H1 (cell line): Measurements from ENCODE around the gene HLA-DPA1. TPM values are rescaled to one million over a fixed set of nuclear protein-coding genes. Genes with fewer than 3 reads are reported as not detected.

Experiments
- CTCF ChIA-PET: fragments of 300-600 bp; sonication (Branson Sonifier 250); formaldehyde crosslinking; loops from one replicate; lab custom pipeline; 2021; ENCODE audit not compliant: partially characterized antibody; lab: Charles Lee
- POLR2A ChIA-PET: fragments of 300-600 bp; sonication (Branson Sonifier 250); formaldehyde crosslinking; loops from one replicate; lab custom pipeline; 2021; ENCODE audit warnings: inconsistent platforms; ENCODE audit not compliant: partially characterized antibody; lab: Charles Lee
- DNase-seq, 2 experiments: peaks; one replicate each; pipeline versions ENCODE4 v3.0.0 to v3.0.0-alpha.2; 2010 to 2022; ENCODE audit warnings: low spot score in 2 of 2, low read depth in 1 of 2, mixed read lengths in 1 of 2
- FAIRE-seq: peaks from 2 replicates; lab custom pipeline; 2011; peaks lifted over from hg19 to GRCh38; lab: Jason Lieb, UNC
- H2AFZ ChIP-seq: 2 replicates; pipeline ENCODE4 v1.8.1; 2012; ENCODE audit warnings: low read length, inconsistent platforms
- H2AK5ac ChIP-seq: 2 replicates; pipeline ENCODE4 v1.6.1; 2013; ENCODE audit warnings: low read depth, low read length
- H2BK120ac ChIP-seq: replicated peaks from 2 replicates; pipeline ENCODE3; 2013; ENCODE audit warnings: low read depth, low read length, inconsistent platforms
- H2BK12ac ChIP-seq: 2 replicates; pipeline ENCODE4 v1.6.1; 2013; ENCODE audit warnings: low read depth, low read length
- H2BK15ac ChIP-seq: 2 replicates; pipeline ENCODE4 v1.6.1; 2013; ENCODE audit warnings: low read length
- H2BK20ac ChIP-seq: 2 replicates; pipeline ENCODE4 v1.6.1; 2013; ENCODE audit warnings: low read length
- H2BK5ac ChIP-seq: 2 replicates; pipeline ENCODE4 v1.6.1; 2013; ENCODE audit warnings: low read depth, low read length
- H3K14ac ChIP-seq: 2 replicates; pipeline ENCODE4 v1.6.1; 2013; ENCODE audit warnings: inconsistent platforms; ENCODE audit not compliant: insufficient read length
- H3K18ac ChIP-seq: 2 replicates; pipeline ENCODE4 v1.6.1; 2013; ENCODE audit warnings: low read length; ENCODE audit errors: extremely low read depth
- H3K23ac ChIP-seq: 2 replicates; pipeline ENCODE4 v1.6.1; 2013; ENCODE audit warnings: inconsistent platforms; ENCODE audit not compliant: insufficient read length
- H3K23me2 ChIP-seq: 2 replicates; pipeline ENCODE4 v1.6.1; 2013; ENCODE audit warnings: low read depth, low read length
- H3K27ac ChIP-seq: 2 replicates; pipeline ENCODE4 v1.6.1; 2011; ENCODE audit warnings: low read depth, low read length, inconsistent platforms
- H3K27me3 ChIP-seq, 4 experiments: replicated peaks in 1 of 4; 1 replicate in 1 of 4; 2 replicates in 3 of 4; pipeline versions ENCODE4 v1.6.1 to v1.8.1; 2011 to 2013; ENCODE audit warnings: low read length in 3 of 4, mild to moderate bottlenecking in 3 of 4, inconsistent platforms in 2 of 4, mixed read lengths in 2 of 4, moderate library complexity in 1 of 4; ENCODE audit not compliant: control insufficient read depth in 3 of 4, insufficient read depth in 3 of 4; ENCODE audit errors: extremely low read depth in 1 of 4
- H3K36me3 ChIP-seq, 4 experiments: 2 replicates each; pipeline versions ENCODE4 v1.6.1 to v1.8.1; 2011 to 2013; ENCODE audit warnings: mild to moderate bottlenecking in 4 of 4, low read length in 3 of 4, moderate library complexity in 2 of 4, control low read depth in 1 of 4, inconsistent platforms in 1 of 4; ENCODE audit not compliant: insufficient read depth in 4 of 4, control insufficient read depth in 2 of 4
- H3K4ac ChIP-seq: replicated peaks from 2 replicates; pipeline ENCODE3; 2013; ENCODE audit warnings: low read length, low read depth, mixed read lengths, inconsistent platforms; ENCODE audit not compliant: insufficient read length
- H3K4me1 ChIP-seq, 4 experiments: replicated peaks in 1 of 4; 1 replicate in 1 of 4; 2 replicates in 3 of 4; pipeline versions ENCODE4 v1.6.1 to v1.8.1; 2011 to 2013; ENCODE audit warnings: low read length in 3 of 4, inconsistent platforms in 2 of 4, mixed read lengths in 1 of 4; ENCODE audit not compliant: insufficient read depth in 4 of 4, control insufficient read depth in 3 of 4
- H3K4me2 ChIP-seq, 2 experiments: 2 replicates each; pipeline versions ENCODE4 v1.6.1 to v1.8.1; 2011 to 2013; ENCODE audit warnings: low read depth in 2 of 2, low read length in 2 of 2, control low read depth in 1 of 2, inconsistent platforms in 1 of 2, mild to moderate bottlenecking in 1 of 2; ENCODE audit not compliant: insufficient read depth in 1 of 2
- H3K4me3 ChIP-seq, 4 experiments: fragments of 200-600, 300-600 bp in 1 of 4; sonication (generic), shearing (Covaris generic), sonication (Bioruptor Twin) in 1 of 4; 2 replicates each; pipeline versions ENCODE4 v1.5.1 to v1.8.1; 2011 to 2016; ENCODE audit warnings: low read length in 4 of 4, low read depth in 3 of 4, control low read depth in 2 of 4, inconsistent platforms in 2 of 4, mild to moderate bottlenecking in 2 of 4, mixed read lengths in 1 of 4, moderate library complexity in 1 of 4; ENCODE audit not compliant: insufficient read depth in 2 of 4; ENCODE audit errors: extremely low read depth in 1 of 4
- H3K56ac ChIP-seq: replicated peaks from 2 replicates; pipeline ENCODE3; 2013; ENCODE audit warnings: low read depth, mild to moderate bottlenecking, mixed read lengths, low read length, inconsistent platforms; ENCODE audit not compliant: insufficient read length
- H3K79me1 ChIP-seq: 2 replicates; pipeline ENCODE4 v1.6.1; 2013; ENCODE audit warnings: low read depth, low read length, control low read depth
- H3K79me2 ChIP-seq, 2 experiments: 2 replicates each; pipeline versions ENCODE4 v1.6.1 to v1.8.1; 2012 to 2013; ENCODE audit warnings: low read length in 2 of 2, mild to moderate bottlenecking in 2 of 2, inconsistent platforms in 1 of 2; ENCODE audit not compliant: insufficient read depth in 2 of 2, control insufficient read depth in 1 of 2
- H3K9ac ChIP-seq, 4 experiments: replicated peaks in 1 of 4; 1 replicate in 1 of 4; 2 replicates in 3 of 4; pipeline versions ENCODE4 v1.6.1 to v1.8.1; 2011 to 2013; ENCODE audit warnings: low read depth in 3 of 4, low read length in 3 of 4, control low read depth in 2 of 4, mild to moderate bottlenecking in 2 of 4, moderate library complexity in 2 of 4, inconsistent platforms in 1 of 4; ENCODE audit errors: extremely low read depth in 1 of 4
- H3K9me3 ChIP-seq, 2 experiments: 2 replicates each; pipeline versions ENCODE4 v1.6.1 to v1.8.1; 2012 to 2013; ENCODE audit warnings: mild to moderate bottlenecking in 2 of 2, moderate library complexity in 2 of 2, control low read depth in 1 of 2, inconsistent platforms in 1 of 2, low read depth in 1 of 2, low read length in 1 of 2, mixed read lengths in 1 of 2; ENCODE audit not compliant: insufficient read depth in 2 of 2
- H4K20me1 ChIP-seq, 2 experiments: replicated peaks in 1 of 2; 2 replicates each; pipeline versions ENCODE3 to v1.8.1; 2011 to 2013; ENCODE audit warnings: inconsistent platforms in 2 of 2, low read length in 2 of 2, mild to moderate bottlenecking in 1 of 2; ENCODE audit not compliant: insufficient read depth in 2 of 2, control insufficient read depth in 1 of 2
- H4K5ac ChIP-seq: 2 replicates; pipeline ENCODE4 v1.6.1; 2013; ENCODE audit warnings: low read length, low read depth, mixed read lengths, inconsistent platforms; ENCODE audit not compliant: insufficient read length
- H4K8ac ChIP-seq: 2 replicates; pipeline ENCODE4 v1.8.0; 2013; ENCODE audit warnings: mild to moderate bottlenecking, moderate library complexity, low read length, inconsistent platforms; ENCODE audit not compliant: insufficient read depth; ENCODE audit errors: extremely low read depth
- H4K91ac ChIP-seq: replicated peaks from 2 replicates; pipeline ENCODE3; 2013; ENCODE audit warnings: low read length, mixed read lengths, inconsistent platforms; ENCODE audit not compliant: insufficient read length
- CHD1 ChIP-seq: IDR thresholded peaks from 2 replicates; pipeline ENCODE4 v1.6.1; 2012; ENCODE audit warnings: low read depth, low read length, improper control_type of control experiment
- EGR1 ChIP-seq: IDR thresholded peaks from 2 replicates; pipeline ENCODE4 v1.6.1; 2011; ENCODE audit warnings: low read depth, low read length, borderline replicate concordance
- GTF2F1 ChIP-seq: IDR thresholded peaks from 2 replicates; pipeline ENCODE4 v1.6.1; 2012; ENCODE audit warnings: low read depth, low read length, improper control_type of control experiment, borderline replicate concordance
- JUND ChIP-seq: IDR thresholded peaks from 2 replicates; pipeline ENCODE4 v1.6.1; 2011; ENCODE audit warnings: mild to moderate bottlenecking, improper control_type of control experiment, low read length
- PHF8 ChIP-seq: fragments of 200-600 bp; sonication (generic); conservative IDR thresholded peaks from 2 replicates; pipeline ENCODE4 v1.7.1; 2012; ENCODE audit warnings: low read depth, mild to moderate bottlenecking, inconsistent platforms, low read length, moderate library complexity
- POLR2A ChIP-seq, 2 experiments: IDR thresholded peaks; 1 replicate in 1 of 2; 2 replicates in 1 of 2; pipeline ENCODE4 v1.6.1; 2011; ENCODE audit warnings: low read depth in 2 of 2, low read length in 2 of 2, mild to moderate bottlenecking in 2 of 2; ENCODE audit errors: control extremely low read depth in 1 of 2
- RXRA ChIP-seq: IDR thresholded peaks from 2 replicates; pipeline ENCODE4 v1.6.1; 2011; ENCODE audit warnings: low read depth, mild to moderate bottlenecking, low read length, moderate library complexity; ENCODE audit not compliant: insufficient read depth
- SIN3A ChIP-seq, 2 experiments: IDR thresholded peaks in 1 of 2; conservative IDR thresholded peaks in 1 of 2; 2 replicates each; pipeline ENCODE4 v1.6.1; 2011 to 2012; ENCODE audit warnings: low read length in 2 of 2, improper control_type of control experiment in 1 of 2, low read depth in 1 of 2, mild to moderate bottlenecking in 1 of 2
- SIRT6 ChIP-seq: IDR thresholded peaks from one replicate; pipeline ENCODE4 v1.7.1; 2012; ENCODE audit warnings: low read length, inconsistent platforms
- SIX5 ChIP-seq: IDR thresholded peaks from 2 replicates; pipeline ENCODE4 v1.6.1; 2011; ENCODE audit warnings: mild to moderate bottlenecking, low read depth, low read length
- SP4 ChIP-seq: IDR thresholded peaks from 2 replicates; pipeline ENCODE4 v1.6.1; 2012; ENCODE audit warnings: low read length, inconsistent platforms
- SRF ChIP-seq: IDR thresholded peaks from 2 replicates; pipeline ENCODE4 v1.6.1; 2011; ENCODE audit warnings: mild to moderate bottlenecking, low read depth, low read length, moderate library complexity
- WGBS, 2 experiments: shearing (Covaris generic) in 1 of 2; methylation state at CpG; one replicate each; pipeline versions ENCODE4 v1.1.6 to v1.1.7; 2013 to 2015; ENCODE audit warnings: low lambda C conversion rate in 2 of 2, mixed read lengths in 2 of 2, inconsistent platforms in 1 of 2, low coverage in 1 of 2, missing lambda C conversion rate in 1 of 2; ENCODE audit not compliant: insufficient replicate concordance in 2 of 2, insufficient coverage in 1 of 2, insufficient read length in 1 of 2; ENCODE audit errors: extremely low coverage in 1 of 2, missing lambda C conversion rate in 1 of 2; 5-methylcytosine and 5-hydroxymethylcytosine counted together
- polyA plus RNA-seq, 7 experiments: library from polyadenylated mRNA; depleted of rRNA in 3 of 7; stranded (reverse) in 5 of 7; unstranded in 2 of 7; fragments of >200 nt in 5 of 7; fragments of 200-250 nt in 2 of 7; gene quantifications; 1 replicate in 5 of 7; 2 replicates in 1 of 7; 4 replicates in 1 of 7; pipeline versions ENCODE4 v1.2.1 to v1.2.3, GENCODE V29; 2011 to 2013; ENCODE audit warnings: missing spikeins in 2 of 7, mixed read lengths in 2 of 7
- total RNA-seq: library from RNA; stranded (reverse); fragmentation: NEBNext Ultra II Directional; extraction: Animal tissue kit (Norgen Biotek cat#: 25700); gene quantifications from 2 replicates; pipeline ENCODE4 v1.2.1, GENCODE V29; 2021
- TF ChIP-seq, protein P1 (sequence below): IDR thresholded peaks from 2 replicates; pipeline ENCODE4 v1.6.1; 2012; ENCODE audit warnings: inconsistent platforms
- TF ChIP-seq, protein P2 (sequence below): IDR thresholded peaks from 2 replicates; pipeline ENCODE4 v1.6.1; 2011; ENCODE audit warnings: low read depth, mild to moderate bottlenecking, low read length; ENCODE audit not compliant: insufficient read depth

HLA-DPA1 gene
- total and polyA plus RNA-seq, 2 of the 8 experiments (the other 6 are each of a cell fraction or from before 2014, with no cell fraction given): 6.2 to 13.1 TPM

DNA sequence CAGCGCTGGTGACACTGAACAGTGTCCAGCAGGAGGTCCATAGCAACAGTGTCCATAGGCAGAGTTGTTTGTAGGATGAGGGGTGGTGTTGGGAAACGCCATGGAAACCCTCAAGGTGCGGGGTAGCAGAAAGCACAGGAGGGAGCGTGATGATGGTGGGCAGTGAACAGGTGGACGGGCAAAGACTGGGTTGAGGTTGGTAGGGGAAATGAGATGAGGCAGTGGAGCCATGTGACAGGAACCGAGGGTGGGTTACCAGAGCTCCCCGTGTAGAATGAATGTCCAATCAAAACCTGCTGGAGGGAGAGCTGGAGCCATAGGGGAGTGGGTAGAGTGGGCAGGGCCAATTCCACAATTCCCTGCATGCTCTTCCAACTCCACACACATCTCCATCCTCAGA is 40.3 kb upstream of the HLA-DPA1 start:
- FAIRE-seq: no peak
- POLR2A ChIA-PET: interaction anchor here (0.7 to 1.2 kb wide), 3 partner anchors 15 to 142 kb away, joined by 3 to 4 read pairs (median 3); no protein-coding TSS in a partner anchor
- WGBS, 2 experiments: 84% methylated on average over 7 of the region's 7 CpGs; no CpG with 5 or more reads in 1 of the 2 experiments
- TF ChIP-seq SIX5 (no peak), PHF8 (no peak), SRF (no peak), EGR1 (no peak), RXRA (no peak), CHD1 (no peak), SIRT6 (no peak), SIN3A (conservative IDR thresholded peaks at IDR 0.05 in 1 of 2, IDR thresholded peaks at IDR 0.05 in 1 of 2; ENCODE audit: low read depth in 1 of 2, low read length in 2 of 2) (no peak), GTF2F1 (no peak), POLR2A (IDR thresholded peaks at IDR 0.05; ENCODE audit: control extremely low read depth in 1 of 2, low read depth in 2 of 2, low read length in 2 of 2) (no peak), SP4 (no peak), JUND (no peak)
- TF ChIP-seq, protein P1, sequence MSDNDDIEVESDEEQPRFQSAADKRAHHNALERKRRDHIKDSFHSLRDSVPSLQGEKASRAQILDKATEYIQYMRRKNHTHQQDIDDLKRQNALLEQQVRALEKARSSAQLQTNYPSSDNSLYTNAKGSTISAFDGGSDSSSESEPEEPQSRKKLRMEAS: no peak
- TF ChIP-seq, protein P2, sequence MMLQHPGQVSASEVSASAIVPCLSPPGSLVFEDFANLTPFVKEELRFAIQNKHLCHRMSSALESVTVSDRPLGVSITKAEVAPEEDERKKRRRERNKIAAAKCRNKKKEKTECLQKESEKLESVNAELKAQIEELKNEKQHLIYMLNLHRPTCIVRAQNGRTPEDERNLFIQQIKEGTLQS: no peak

More for the DNA sequence above, 40.3 kb upstream of the HLA-DPA1 start:
- H2AFZ ChIP-seq: no peak overlapping the region
- no peak overlapping the region for H3K23ac ChIP-seq
- H2BK12ac ChIP-seq: peak overlapping the region; percentile 68; the same call in 1 of the 2 replicates
- no peaks in the 10 kb centered on the region for H3K36me3 ChIP-seq
- H2BK120ac ChIP-seq: no peak overlapping the region
- no peak overlapping the region for H3K14ac ChIP-seq
- no peak overlapping the region for H4K5ac ChIP-seq
- H4K91ac ChIP-seq: no peak overlapping the region
- H3K4me1 ChIP-seq: peaks cover 0 to 2% (median 0%) of the 10 kb centered on the region in 4 experiments; a peak in 3 of 7 replicates
- H3K9ac ChIP-seq: no peak overlapping the region
- no peak overlapping the region for H3K4me3 ChIP-seq
- no peaks in the 10 kb centered on the region for H3K27me3 ChIP-seq
- H2BK5ac ChIP-seq: peak overlapping the region; percentile 45; the same call in 1 of the 2 replicates
- H3K79me2 ChIP-seq: peaks cover 0 to 7% of the 10 kb centered on the region in 2 experiments; a peak in 2 of 4 replicates
- no peak overlapping the region for H3K56ac ChIP-seq
- no peak overlapping the region for H3K27ac ChIP-seq
- no peak overlapping the region for H3K4ac ChIP-seq
- CTCF ChIA-PET: interaction anchor here (1.0 to 2.7 kb wide), 5 partner anchors 11 to 113 kb away, joined by 3 to 10 read pairs (median 4); no protein-coding TSS in a partner anchor
- H3K79me1 ChIP-seq: no peaks in the 10 kb centered on the region
- H2BK15ac ChIP-seq: peak overlapping the region; percentile 62; the same call in 1 of the 2 replicates
- H4K20me1 ChIP-seq: no peaks in the 10 kb centered on the region
- peak overlapping the region; percentile 64 for H2BK20ac ChIP-seq
- no peak overlapping the region for H2AK5ac ChIP-seq
- no peak overlapping the region for H3K4me2 ChIP-seq
- H3K18ac ChIP-seq: no peak overlapping the region
- peaks cover 10% of the 10 kb centered on the region for H3K23me2 ChIP-seq
- DNase-seq: no peak
- no peak overlapping the region for H4K8ac ChIP-seq
- H3K9me3 ChIP-seq: no peaks in the 10 kb centered on the region
